Esophagus (tissue), 2 donors: ENCODE data around the gene MAP3K8. TPM values are rescaled to one million over a fixed set of nuclear protein-coding genes. Genes with fewer than 3 reads are reported as not detected.

Experiments used
- H3K27ac ChIP-seq, 2 donors: one replicate each; pipeline ENCODE4 v1.5.1; 2013; ENCODE audit warnings: low read depth in 2 of 2, mild to moderate bottlenecking in 2 of 2, inconsistent platforms in 1 of 2, low read length in 1 of 2, moderate library complexity in 1 of 2
- H3K27me3 ChIP-seq, 2 donors: one replicate each; pipeline ENCODE4 v1.6.1; 2013; ENCODE audit warnings: low read length in 2 of 2, control low read depth in 1 of 2, mild to moderate bottlenecking in 1 of 2; ENCODE audit not compliant: insufficient read depth in 2 of 2, control insufficient read depth in 1 of 2
- H3K36me3 ChIP-seq, 2 donors: one replicate each; pipeline ENCODE4 v1.6.1; 2013; ENCODE audit warnings: low read length in 1 of 2; ENCODE audit not compliant: control insufficient read depth in 2 of 2, insufficient read depth in 2 of 2
- H3K4me1 ChIP-seq, 2 donors: one replicate each; pipeline ENCODE4 v1.6.1; 2013; ENCODE audit warnings: low read length in 1 of 2; ENCODE audit not compliant: control insufficient read depth in 2 of 2, insufficient read depth in 2 of 2
- H3K4me3 ChIP-seq, 2 donors: one replicate each; pipeline ENCODE4 v1.5.1; 2013; ENCODE audit warnings: low read length in 2 of 2, mild to moderate bottlenecking in 2 of 2, low read depth in 1 of 2, moderate library complexity in 1 of 2
- H3K9me3 ChIP-seq, 2 donors: one replicate each; pipeline ENCODE4 v1.6.1; 2013; ENCODE audit warnings: mild to moderate bottlenecking in 2 of 2, low read depth in 1 of 2, low read length in 1 of 2, moderate library complexity in 1 of 2; ENCODE audit not compliant: control insufficient read depth in 2 of 2, insufficient read depth in 1 of 2
- WGBS, 2 donors: extraction: QIAGEN DNeasy Blood & Tissue Kit; methylation state at CpG; one replicate each; pipeline ENCODE4 v1.1.7; 2013; 5-methylcytosine and 5-hydroxymethylcytosine counted together
- polyA plus RNA-seq, 2 donors: library from polyadenylated mRNA; stranded (reverse); fragments of 200-250 nt; gene quantifications; one replicate each; pipeline ENCODE4 v1.2.3, GENCODE V29; 2013
- donor health status: healthy with polysubstance abuse.
- donor health status: Bipolar disorder and iron deficiency.

The MAP3K8 gene
- polyA plus RNA-seq, 2 donors = 13.7 to 20.1 TPM

DNA sequence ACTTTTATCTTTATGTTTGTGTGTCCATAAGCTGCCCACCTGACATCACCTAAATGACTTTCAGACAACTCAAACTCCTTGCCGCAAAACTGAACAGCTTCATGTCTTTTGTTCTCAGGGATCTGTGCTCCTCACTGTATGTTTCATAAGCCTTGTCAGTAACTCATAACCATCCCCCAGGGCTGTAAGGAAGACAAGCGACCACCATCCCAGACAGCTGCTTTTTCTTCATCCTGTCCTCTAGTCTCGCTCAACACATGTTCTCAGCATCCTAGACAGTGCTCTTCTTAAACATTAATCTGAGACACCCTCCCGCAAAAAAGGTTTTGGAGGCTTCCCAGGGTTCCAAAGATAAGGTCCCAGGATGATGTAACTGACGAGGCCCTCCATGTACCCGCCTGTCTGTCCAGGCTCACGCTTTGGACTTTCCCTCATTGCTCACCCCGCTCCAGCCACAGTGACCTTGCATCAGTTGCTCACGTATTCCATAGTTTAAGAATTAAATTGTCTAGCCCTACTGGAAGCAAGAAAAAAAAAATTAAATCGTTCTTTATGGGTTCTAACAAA is 69.8 kb downstream of the MAP3K8 start:
- no peak overlapping the region for H3K27ac ChIP-seq
- no peak overlapping the region for H3K4me3 ChIP-seq
- peaks cover 0 to 2% of the 10 kb centered on the region in 2 donors for H3K4me1 ChIP-seq
- 87 to 92% methylated on average over 10 of the region's 10 CpGs for WGBS, 2 donors
- no peaks in the 10 kb centered on the region for H3K9me3 ChIP-seq
- H3K36me3 ChIP-seq = no peaks in the 10 kb centered on the region
- no peaks in the 10 kb centered on the region for H3K27me3 ChIP-seq

DNA sequence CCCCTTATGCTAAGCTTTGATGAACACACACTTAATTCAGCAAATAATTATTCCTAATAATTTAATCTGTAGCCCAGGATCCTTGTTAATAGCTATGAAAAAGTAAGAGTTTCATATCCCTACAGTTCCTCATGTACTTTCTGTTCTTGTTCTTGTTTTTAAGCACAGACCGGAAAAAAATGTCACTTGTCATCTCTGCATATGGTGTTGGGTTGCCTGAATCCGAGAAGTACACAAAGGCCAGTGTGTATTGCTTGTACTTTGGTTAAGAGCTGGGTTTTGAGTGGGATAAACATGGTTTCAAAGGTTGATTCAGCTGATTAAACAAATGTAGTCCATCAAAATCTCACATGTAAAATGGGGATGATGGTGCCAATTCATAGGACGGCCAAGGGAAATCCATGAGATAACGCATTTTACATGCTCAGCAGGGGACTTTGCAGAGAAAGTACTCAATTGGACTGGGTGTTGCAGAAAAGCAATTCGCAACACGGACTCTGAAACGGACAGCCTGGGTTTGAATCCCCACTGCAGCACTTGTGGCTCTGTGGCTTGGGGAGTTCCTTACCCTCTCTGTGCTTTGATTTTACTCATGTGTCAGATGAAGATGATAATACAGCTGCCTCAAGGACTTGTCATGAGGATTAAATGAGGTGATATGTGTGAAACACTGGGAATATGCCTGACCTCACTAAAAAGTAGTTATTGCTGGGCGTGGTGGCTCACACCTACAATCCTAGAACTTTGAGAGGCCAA is 71.7 kb downstream of the MAP3K8 start:
- no peak overlapping the region for H3K27ac ChIP-seq
- no peaks in the 10 kb centered on the region for H3K27me3 ChIP-seq
- no peak overlapping the region for H3K4me3 ChIP-seq
- peaks cover 0 to 2% of the 10 kb centered on the region in 2 donors for H3K4me1 ChIP-seq
- H3K36me3 ChIP-seq = no peaks in the 10 kb centered on the region
- 77 to 84% methylated on average over 8 of the region's 8 CpGs for WGBS, 2 donors
- H3K9me3 ChIP-seq = no peaks in the 10 kb centered on the region

DNA sequence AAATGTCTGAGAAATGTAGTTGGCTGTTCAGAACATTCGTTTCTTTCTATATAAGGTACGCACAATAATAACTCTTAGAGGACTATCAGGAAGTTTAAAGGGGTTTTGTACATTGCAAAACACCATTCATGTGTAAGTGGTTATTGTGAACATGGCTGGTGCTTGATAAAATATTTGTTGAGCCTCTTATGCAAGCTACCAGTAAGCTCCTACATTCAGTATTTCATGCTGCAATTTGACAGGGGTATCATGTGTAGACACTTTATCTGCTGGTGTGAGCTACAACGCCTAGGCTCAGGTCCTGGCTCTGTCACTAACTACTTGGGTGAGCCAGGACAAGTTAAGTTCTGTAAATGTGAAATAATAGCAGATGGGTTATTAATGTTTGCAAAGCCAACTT is 75.5 kb downstream of the MAP3K8 start:
- no peak overlapping the region for H3K4me3 ChIP-seq
- H3K36me3 ChIP-seq = no peaks in the 10 kb centered on the region
- no peak overlapping the region for H3K27ac ChIP-seq
- no peaks in the 10 kb centered on the region for H3K9me3 ChIP-seq
- no peaks in the 10 kb centered on the region for H3K27me3 ChIP-seq
- WGBS, 2 donors = 73 to 79% methylated on average over 3 of the region's 3 CpGs
- H3K4me1 ChIP-seq = no peaks in the 10 kb centered on the region

DNA sequence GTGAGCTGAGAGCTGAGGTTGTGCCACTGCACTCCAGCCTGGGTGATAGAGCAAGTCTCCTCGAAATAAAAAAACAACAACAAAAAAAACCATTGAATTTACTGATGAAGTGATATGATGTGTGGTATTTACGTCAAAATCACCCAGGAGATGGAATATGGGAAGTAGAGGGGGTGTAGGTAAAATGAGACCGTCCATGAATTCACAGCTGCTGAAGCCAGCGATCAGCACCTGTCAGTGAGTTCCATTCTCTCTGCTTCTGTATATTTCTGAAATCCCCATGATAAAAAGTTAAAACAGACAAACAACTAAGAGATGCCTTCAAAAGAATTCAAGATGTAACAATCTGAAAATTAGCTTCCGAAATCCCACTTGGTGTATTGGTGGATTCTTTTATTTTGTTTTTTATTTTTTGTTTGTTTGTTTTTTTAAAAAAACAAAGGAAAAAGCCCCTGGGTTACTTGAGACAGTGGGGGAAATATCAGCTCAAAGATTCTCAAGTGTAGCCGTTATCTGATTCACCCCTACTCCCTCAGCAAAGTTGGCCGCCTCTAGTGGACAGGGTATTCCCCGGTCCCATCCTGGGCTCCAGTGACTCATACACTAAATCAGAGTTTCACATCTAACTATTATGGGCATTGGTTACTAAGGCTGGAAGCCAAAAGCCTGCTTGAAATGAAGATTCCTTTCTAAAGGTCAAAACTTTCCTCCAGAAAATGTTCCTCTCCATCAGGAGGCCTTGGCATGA is 76.4 kb downstream of the MAP3K8 start:
- H3K36me3 ChIP-seq = no peaks in the 10 kb centered on the region
- H3K27ac ChIP-seq = no peak overlapping the region
- 58 to 65% methylated on average over 8 of the region's 8 CpGs for WGBS, 2 donors
- H3K4me1 ChIP-seq = no peaks in the 10 kb centered on the region
- H3K4me3 ChIP-seq = no peak overlapping the region
- no peaks in the 10 kb centered on the region for H3K27me3 ChIP-seq
- no peaks in the 10 kb centered on the region for H3K9me3 ChIP-seq

DNA sequence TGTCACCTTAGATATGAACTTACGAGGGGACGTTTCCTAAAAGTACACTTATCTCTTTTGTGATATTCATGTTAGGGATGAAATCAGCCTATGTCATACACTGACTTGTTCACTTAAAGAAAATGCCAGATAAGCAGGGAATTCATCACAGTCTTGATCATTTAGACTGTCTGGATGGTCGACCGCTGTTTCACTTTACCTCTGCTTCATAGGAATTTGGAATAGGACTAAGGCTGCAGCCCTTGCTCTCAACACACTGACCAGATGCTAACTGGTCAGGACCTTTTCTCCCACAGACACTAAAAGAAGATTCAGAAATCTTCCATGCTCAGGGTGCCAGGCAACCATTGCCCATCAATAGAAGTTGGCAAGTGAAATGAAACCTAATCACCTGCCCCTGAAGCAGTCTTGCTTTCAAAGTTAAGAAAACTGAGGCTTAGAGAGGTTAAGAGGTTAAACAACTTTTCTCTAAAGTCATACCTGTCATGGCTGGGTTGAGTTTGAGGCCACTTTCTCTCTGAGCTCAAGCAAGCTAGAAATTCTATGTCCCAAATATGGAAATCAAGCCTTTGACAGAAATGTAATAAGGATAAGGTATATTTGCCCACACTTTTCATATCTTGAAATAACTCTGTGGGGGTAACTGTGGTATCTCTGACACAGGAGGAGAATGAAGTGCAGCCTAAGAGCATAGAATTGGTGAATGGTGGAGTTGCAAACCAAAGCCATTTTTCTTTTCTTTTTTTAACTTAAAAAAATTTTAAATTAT is 77.1 kb downstream of the MAP3K8 start:
- no peak overlapping the region for H3K27ac ChIP-seq
- 56 to 58% methylated on average over 4 of the region's 4 CpGs for WGBS, 2 donors

More for the DNA sequence above, 77.1 kb downstream of the MAP3K8 start:
- Histone ChIP-seq H3K36me3 (no peaks in the 10 kb centered on the region), H3K9me3 (no peaks in the 10 kb centered on the region), H3K27me3 (no peaks in the 10 kb centered on the region), H3K4me1 (no peaks in the 10 kb centered on the region), H3K4me3 (no peak overlapping the region)

Other genes starting within 250 kb of the MAP3K8 start
- 10 to 100 TPM in 1 of 2 donors, 1 to 10 TPM in 1; 5.9 to 10.0 TPM for gene MTPAP, start 84.9 kb upstream of the MAP3K8 start, polyA plus RNA-seq
- not detected for gene LYZL2, start 195.6 kb downstream of the MAP3K8 start, polyA plus RNA-seq